Brain microvascular endothelial cell (primary cell): ENCODE measurements around the gene IRF1.

Source experiments
- DNase-seq: peaks from one replicate; pipeline ENCODE4 v3.0.0-alpha.2; 2020
- H3K27ac ChIP-seq: fragments of 250-450 bp; sonication (Bioruptor Pico); 2 replicates; pipeline ENCODE4 v1.5.1; 2020; ENCODE audit warnings: mild to moderate bottlenecking, moderate library complexity
- H3K27me3 ChIP-seq: fragments of 250-450 bp; sonication (Bioruptor Pico); replicated peaks from 2 replicates; pipeline ENCODE4 v1.5.1; 2020; ENCODE audit warnings: mild to moderate bottlenecking
- H3K36me3 ChIP-seq: fragments of 250-450 bp; sonication (Bioruptor Pico); replicated peaks from 2 replicates; pipeline ENCODE4 v1.5.1; 2020; ENCODE audit warnings: mild to moderate bottlenecking
- H3K4me3 ChIP-seq: 2 replicates; pipeline ENCODE4 v1.5.1; 2011; ENCODE audit warnings: low read depth, mild to moderate bottlenecking, control low read depth, low read length, moderate library complexity
- CTCF ChIP-seq: IDR thresholded peaks from 2 replicates; pipeline ENCODE4 v1.5.1; 2011; ENCODE audit warnings: low read depth, mild to moderate bottlenecking, moderate library complexity, low read length, control low read depth, inconsistent platforms; ENCODE audit errors: missing control alignments
- in situ Hi-C: cut with HindIII; loops from 2 replicates; pipeline ENCODE4 v1.10.0; 2017; ENCODE audit warnings: low sequenced_read_pairs, low pct_ligation_motif_present

IRF1 gene

GRCh38 chr5:132435447-132435846 lies 55.1 kb downstream of the IRF1 start:
- Histone ChIP-seq H3K36me3 (no peaks in the 10 kb centered on the region), H3K4me3 (no peak overlapping the region), H3K27me3 (no peaks in the 10 kb centered on the region), H3K27ac (no peak overlapping the region)
- in situ Hi-C loops = no loop called here
- no peak for DNase-seq
- no peak for TF ChIP-seq CTCF

- in situ Hi-C loops = no loop called here
- no peak for DNase-seq
- no peak for TF ChIP-seq CTCF
- Histone ChIP-seq H3K36me3 (no peaks in the 10 kb centered on the region), H3K27me3 (no peaks in the 10 kb centered on the region), H3K4me3 (no peak overlapping the region), H3K27ac (no peak overlapping the region)
Measured at GRCh38 chr5:132434416-132435286, 55.9 kb downstream of the IRF1 start.

- no peak for TF ChIP-seq CTCF
- H3K4me3 ChIP-seq = no peak overlapping the region
- DNase-seq = no peak
- in situ Hi-C loops = no loop called here
- no peaks in the 10 kb centered on the region for H3K36me3 ChIP-seq
- no peak overlapping the region for H3K27ac ChIP-seq
- H3K27me3 ChIP-seq = no peaks in the 10 kb centered on the region
Measured at GRCh38 chr5:132433141-132433540, 57.4 kb downstream of the IRF1 start.

- TF ChIP-seq CTCF = no peak
- Histone ChIP-seq H3K27ac (no peak overlapping the region), H3K4me3 (no peak overlapping the region), H3K36me3 (no peaks in the 10 kb centered on the region), H3K27me3 (no peaks in the 10 kb centered on the region)
- in situ Hi-C loops = no loop called here
- DNase-seq = no peak
Measured at GRCh38 chr5:132431632-132432031, 58.9 kb downstream of the IRF1 start.
